ENCODE measurements around the gene DNAJB12. TPM values are rescaled to one million over a fixed set of nuclear protein-coding genes. Genes with fewer than 3 reads are reported as not detected.

The DNAJB12 gene
- total RNA-seq, 1 experiment from 2014 or later, result 51.0 TPM

- no peak for TF ChIP-seq TCF7L2 (IDR thresholded peaks at IDR 0.05; ENCODE audit: low read depth, low read length)
- no peak for TF ChIP-seq REST (IDR thresholded peaks at IDR 0.05; ENCODE audit: insufficient read depth in 1 of 2, low read depth in 2 of 2, low read length in 1 of 2)
- no peak for TF ChIP-seq CTCF (IDR thresholded peaks at IDR 0.05)
- TF ChIP-seq SIN3A (IDR thresholded peaks at IDR 0.05; ENCODE audit: borderline replicate concordance, insufficient read depth, low read depth, low read length), result no peak
- no peak for TF ChIP-seq POLR2AphosphoS5 (IDR thresholded peaks at IDR 0.05; ENCODE audit: low read depth, low read length)
- in situ Hi-C loops (cut with HindIII; ENCODE audit: low pct_unique_long_range_greater_than_20kb, low sequenced_read_pairs), result no loop called here
- intact Hi-C loops (cut with micrococcal nuclease; ENCODE audit: unreplicated experiment), result no loop called here
- H3K27me3 ChIP-seq (ENCODE audit: control insufficient read depth, insufficient read depth, low read length), result no peaks in the 10 kb centered on the region
- ChIA-PET POLR2A (interaction anchor here (0.7 kb wide), 1 partner anchor 312 kb away, joined by 9 read pairs; no protein-coding TSS in a partner anchor), CTCF (interaction anchor here (0.6 to 0.7 kb wide), 2 partner anchors 22 to 82 kb away, joined by 4 to 5 read pairs; no protein-coding TSS in a partner anchor)
- H3K36me3 ChIP-seq (ENCODE audit: control insufficient read depth, insufficient read depth, low read length), result no peaks in the 10 kb centered on the region
- peak overlapping the region; percentile 89 for H3K27ac ChIP-seq (ENCODE audit: low read length)
- H3K4me1 ChIP-seq (ENCODE audit: control insufficient read depth, insufficient read depth, low read length), result peaks cover 62% of the 10 kb centered on the region
- no TSS peak for BruUV-seq (replicated peaks)
- ATAC-seq (no peak), DNase-seq (ENCODE audit: low read depth, low spot score) (no peak)
- H3K9me3 ChIP-seq (ENCODE audit: control insufficient read depth, insufficient read depth, low read depth, low read length), result no peaks in the 10 kb centered on the region
- H3K4me3 ChIP-seq (ENCODE audit: low read depth in 2 of 2, low read length in 2 of 2), result no peak overlapping the region
These were observed 24.7 kb downstream of the DNAJB12 start for GRCh38 chr10:72330069-72330426.

- DNase-seq (ENCODE audit: low read depth, low spot score) (no peak), ATAC-seq (no peak)
- CTCF ChIA-PET, result interaction anchor here (0.6 to 0.7 kb wide), 2 partner anchors 22 to 81 kb away, joined by 4 to 5 read pairs; no protein-coding TSS in a partner anchor
- intact Hi-C loops (cut with micrococcal nuclease; ENCODE audit: unreplicated experiment) (loop anchor here (2.0 kb wide), 1 partner anchor 53 kb away; no protein-coding TSS in a partner anchor), in situ Hi-C loops (cut with HindIII; ENCODE audit: low pct_unique_long_range_greater_than_20kb, low sequenced_read_pairs) (no loop called here)
- H3K4me3 ChIP-seq (ENCODE audit: low read depth in 2 of 2, low read length in 2 of 2), result no peak overlapping the region
- TF ChIP-seq CTCF (IDR thresholded peaks at IDR 0.05) (no peak), TCF7L2 (IDR thresholded peaks at IDR 0.05; ENCODE audit: low read depth, low read length) (no peak), POLR2AphosphoS5 (IDR thresholded peaks at IDR 0.05; ENCODE audit: low read depth, low read length) (no peak), REST (IDR thresholded peaks at IDR 0.05; ENCODE audit: insufficient read depth in 1 of 2, low read depth in 2 of 2, low read length in 1 of 2) (no peak), SIN3A (IDR thresholded peaks at IDR 0.05; ENCODE audit: borderline replicate concordance, insufficient read depth, low read depth, low read length) (no peak)
- H3K9me3 ChIP-seq (ENCODE audit: control insufficient read depth, insufficient read depth, low read depth, low read length), result no peaks in the 10 kb centered on the region
- H3K4me1 ChIP-seq (ENCODE audit: control insufficient read depth, insufficient read depth, low read length), result peaks cover 67% of the 10 kb centered on the region
- POLR2A ChIA-PET, result interaction anchor here (0.7 kb wide), 1 partner anchor 311 kb away, joined by 9 read pairs; no protein-coding TSS in a partner anchor
- no TSS peak for BruUV-seq (replicated peaks)
- no peaks in the 10 kb centered on the region for H3K36me3 ChIP-seq (ENCODE audit: control insufficient read depth, insufficient read depth, low read length)
- H3K27ac ChIP-seq (ENCODE audit: low read length), result peak overlapping the region; percentile 89
- no peaks in the 10 kb centered on the region for H3K27me3 ChIP-seq (ENCODE audit: control insufficient read depth, insufficient read depth, low read length)
These were observed 25.2 kb downstream of the DNAJB12 start for GRCh38 chr10:72329290-72330068.
